Peyer's patch (tissue), 4 donors: Measurements from ENCODE around the gene EXOC8.

Source experiments
- POLR2A ChIP-seq, 2 donors: fragments of 450-650 bp; IDR thresholded peaks; one replicate each; pipeline ENCODE4 v1.5.1; 2017; ENCODE audit warnings: antibody characterized with exemption in 2 of 2, mild to moderate bottlenecking in 2 of 2, moderate library complexity in 2 of 2
- TF ChIP-seq, protein P1 (sequence below), 6 experiments: fragments of 450-650 bp in 4 of 6; fragments of 200-600 bp in 2 of 6; sonication (generic) in 1 of 6; IDR thresholded peaks; one replicate each; pipeline ENCODE4 v1.5.1; 2017 to 2019; ENCODE audit warnings: antibody characterized with exemption in 6 of 6, mild to moderate bottlenecking in 3 of 6, moderate library complexity in 1 of 6

GRCh38 chr1:231315887-231316286 lies 21.8 kb downstream of the EXOC8 start:
- TF ChIP-seq, protein P1, sequence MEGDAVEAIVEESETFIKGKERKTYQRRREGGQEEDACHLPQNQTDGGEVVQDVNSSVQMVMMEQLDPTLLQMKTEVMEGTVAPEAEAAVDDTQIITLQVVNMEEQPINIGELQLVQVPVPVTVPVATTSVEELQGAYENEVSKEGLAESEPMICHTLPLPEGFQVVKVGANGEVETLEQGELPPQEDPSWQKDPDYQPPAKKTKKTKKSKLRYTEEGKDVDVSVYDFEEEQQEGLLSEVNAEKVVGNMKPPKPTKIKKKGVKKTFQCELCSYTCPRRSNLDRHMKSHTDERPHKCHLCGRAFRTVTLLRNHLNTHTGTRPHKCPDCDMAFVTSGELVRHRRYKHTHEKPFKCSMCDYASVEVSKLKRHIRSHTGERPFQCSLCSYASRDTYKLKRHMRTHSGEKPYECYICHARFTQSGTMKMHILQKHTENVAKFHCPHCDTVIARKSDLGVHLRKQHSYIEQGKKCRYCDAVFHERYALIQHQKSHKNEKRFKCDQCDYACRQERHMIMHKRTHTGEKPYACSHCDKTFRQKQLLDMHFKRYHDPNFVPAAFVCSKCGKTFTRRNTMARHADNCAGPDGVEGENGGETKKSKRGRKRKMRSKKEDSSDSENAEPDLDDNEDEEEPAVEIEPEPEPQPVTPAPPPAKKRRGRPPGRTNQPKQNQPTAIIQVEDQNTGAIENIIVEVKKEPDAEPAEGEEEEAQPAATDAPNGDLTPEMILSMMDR (IDR thresholded peaks at IDR 0.05) = peak in 4 of 6 experiments; percentile 40 to 50 (median 47)
- TF ChIP-seq POLR2A (IDR thresholded peaks at IDR 0.05) = no peak
